Pancreas (tissue), 10 donors: Measurements from ENCODE around the gene VAPB. TPM values are rescaled to one million over a fixed set of nuclear protein-coding genes. Genes with fewer than 3 reads are reported as not detected.

Source experiments
- ATAC-seq, 4 donors: fragments of 200-7000 bp; cut with Tn5 transposase; one replicate each; pipeline versions ENCODE4 v1.8.0 to v1.9.1; 2020; ENCODE audit warnings: mild to moderate bottlenecking in 4 of 4, moderate library complexity in 4 of 4
- DNase-seq, 6 donors: peaks; one replicate each; pipeline ENCODE4 v3.0.0-alpha.2; 2020
- FAIRE-seq: peaks from 2 replicates; lab custom pipeline; 2012; peaks lifted over from hg19 to GRCh38; lab: Jason Lieb, UNC
- H3K27ac ChIP-seq, 4 donors: fragments of 200-600 bp; sonication (generic); 1 replicate in 3 of 4; 2 replicates in 1 of 4; pipeline versions ENCODE4 v1.5.0 to v1.8.0; 2020
- H3K27me3 ChIP-seq, 4 donors: fragments of 200-600 bp; one replicate each; pipeline ENCODE4 v1.8.0; 2021
- H3K36me3 ChIP-seq, 3 donors: fragments of 200-600 bp; sonication (generic) in 1 of 3; one replicate each; pipeline versions ENCODE4 v1.5.0 to v1.8.0; 2020 to 2021
- H3K4me1 ChIP-seq, 3 donors: fragments of 200-600 bp; one replicate each; pipeline ENCODE4 v1.8.0; 2021
- H3K4me3 ChIP-seq, 4 donors: fragments of 200-600 bp; sonication (generic) in 2 of 4; one replicate each; pipeline versions ENCODE4 v1.5.0 to v1.8.0; 2020 to 2021
- H3K9me3 ChIP-seq, 4 donors: fragments of 200-600 bp; one replicate each; pipeline ENCODE4 v1.8.0; 2021
- WGBS, 2 donors: extraction: QIAGEN DNeasy Blood & Tissue Kit; methylation state at CpG; one replicate each; pipeline ENCODE4 v1.1.7; 2013; 5-methylcytosine and 5-hydroxymethylcytosine counted together
- intact Hi-C, 3 donors: fragments of 100-400 bp; cut with DNase I; formaldehyde crosslinking; loops; one replicate each; pipeline versions ENCODE4 v1.11.1 to v1.14.2; 2022
- polyA plus RNA-seq, 2 donors: library from polyadenylated mRNA; stranded (reverse); fragments of 200-250 nt; gene quantifications; one replicate each; pipeline ENCODE4 v1.2.3, GENCODE V29; 2013
- total RNA-seq, 6 donors: library from RNA; stranded (reverse); fragmentation: NEBNext Ultra II Directional in 4 of 6; extraction: Animal tissue kit (Norgen Biotek cat#: 25700) in 4 of 6; gene quantifications; one replicate each; pipeline versions ENCODE4 v1.2.1 to v1.2.4, GENCODE V29; 2021 to 2023
- TF ChIP-seq, protein P1 (sequence below), 4 donors: fragments of 200-600 bp; sonication (generic) in 3 of 4; IDR thresholded peaks; one replicate each; pipeline versions ENCODE4 v1.5.0 to v1.8.0; 2021; ENCODE audit warnings: antibody characterized with exemption in 4 of 4
- donor health status: healthy with polysubstance abuse.
- donor health status: DM: no; HTN: no; CAD: no; lungs with moderate emphysema.
- donor health status: DM: no; HTN: no; CAD: no.
- donor health status: control.
- donor health status: control.
- donor health status: Bipolar disorder and iron deficiency.
- donor health status: DM: yes; HTN: yes; CAD: no.
- donor health status: DM: no; HTN: no; CAD: no.
- donor health status: DM: no; HTN: no; CAD: no.
- donor health status: DM: yes; HTN: yes; CAD: no.

Gene VAPB
- total and polyA plus RNA-seq, 8 donors = 9.6 to 30.3 (median 20.6) TPM

DNA sequence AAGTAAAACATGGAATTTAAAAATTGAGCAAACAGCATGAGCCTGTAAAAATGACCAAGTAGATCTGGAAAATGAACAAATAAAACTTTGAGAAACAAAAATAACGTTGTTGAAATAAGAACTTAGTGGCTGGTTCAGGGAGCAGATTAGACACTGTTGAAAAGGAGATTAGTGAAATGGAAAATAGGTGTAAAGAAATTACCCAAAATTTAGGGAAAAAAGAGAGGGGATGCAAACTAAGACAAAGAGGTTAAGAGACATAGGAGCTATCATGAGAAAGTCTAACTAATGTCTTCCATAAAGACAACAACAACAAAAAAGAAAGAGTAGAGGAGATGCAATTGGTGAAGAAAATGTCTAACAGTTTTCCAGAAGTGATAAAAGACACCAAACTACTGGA lies 97.2 kb downstream of the VAPB start:
- TF ChIP-seq, protein P1, sequence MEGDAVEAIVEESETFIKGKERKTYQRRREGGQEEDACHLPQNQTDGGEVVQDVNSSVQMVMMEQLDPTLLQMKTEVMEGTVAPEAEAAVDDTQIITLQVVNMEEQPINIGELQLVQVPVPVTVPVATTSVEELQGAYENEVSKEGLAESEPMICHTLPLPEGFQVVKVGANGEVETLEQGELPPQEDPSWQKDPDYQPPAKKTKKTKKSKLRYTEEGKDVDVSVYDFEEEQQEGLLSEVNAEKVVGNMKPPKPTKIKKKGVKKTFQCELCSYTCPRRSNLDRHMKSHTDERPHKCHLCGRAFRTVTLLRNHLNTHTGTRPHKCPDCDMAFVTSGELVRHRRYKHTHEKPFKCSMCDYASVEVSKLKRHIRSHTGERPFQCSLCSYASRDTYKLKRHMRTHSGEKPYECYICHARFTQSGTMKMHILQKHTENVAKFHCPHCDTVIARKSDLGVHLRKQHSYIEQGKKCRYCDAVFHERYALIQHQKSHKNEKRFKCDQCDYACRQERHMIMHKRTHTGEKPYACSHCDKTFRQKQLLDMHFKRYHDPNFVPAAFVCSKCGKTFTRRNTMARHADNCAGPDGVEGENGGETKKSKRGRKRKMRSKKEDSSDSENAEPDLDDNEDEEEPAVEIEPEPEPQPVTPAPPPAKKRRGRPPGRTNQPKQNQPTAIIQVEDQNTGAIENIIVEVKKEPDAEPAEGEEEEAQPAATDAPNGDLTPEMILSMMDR (IDR thresholded peaks at IDR 0.05) = no peak
- no peak for ATAC-seq
- Histone ChIP-seq H3K36me3 (no peaks in the 10 kb centered on the region), H3K4me1 (no peaks in the 10 kb centered on the region), H3K4me3 (no peak overlapping the region), H3K27ac (no peak overlapping the region), H3K9me3 (no peaks in the 10 kb centered on the region), H3K27me3 (no peaks in the 10 kb centered on the region)
- no peak for DNase-seq
- WGBS, 2 donors = 21% methylated on average over 1 of the region's 1 CpG
- intact Hi-C loops = no loop called here
- FAIRE-seq = no peak

- DNase-seq (no peak), FAIRE-seq (no peak), ATAC-seq (no peak)
- 72 to 81% methylated on average over 7 of the region's 7 CpGs for WGBS, 2 donors
- intact Hi-C loops = no loop called here
- H3K27ac ChIP-seq = no peak overlapping the region
- TF ChIP-seq, protein P1 (IDR thresholded peaks at IDR 0.05) = no peak
- no peak overlapping the region for H3K4me3 ChIP-seq
- no peaks in the 10 kb centered on the region for H3K36me3 ChIP-seq
- H3K27me3 ChIP-seq = no peaks in the 10 kb centered on the region
- no peaks in the 10 kb centered on the region for H3K4me1 ChIP-seq
- H3K9me3 ChIP-seq = no peaks in the 10 kb centered on the region
Measured at GRCh38 chr20:58492074-58492718, 103.2 kb downstream of the VAPB start.

DNA sequence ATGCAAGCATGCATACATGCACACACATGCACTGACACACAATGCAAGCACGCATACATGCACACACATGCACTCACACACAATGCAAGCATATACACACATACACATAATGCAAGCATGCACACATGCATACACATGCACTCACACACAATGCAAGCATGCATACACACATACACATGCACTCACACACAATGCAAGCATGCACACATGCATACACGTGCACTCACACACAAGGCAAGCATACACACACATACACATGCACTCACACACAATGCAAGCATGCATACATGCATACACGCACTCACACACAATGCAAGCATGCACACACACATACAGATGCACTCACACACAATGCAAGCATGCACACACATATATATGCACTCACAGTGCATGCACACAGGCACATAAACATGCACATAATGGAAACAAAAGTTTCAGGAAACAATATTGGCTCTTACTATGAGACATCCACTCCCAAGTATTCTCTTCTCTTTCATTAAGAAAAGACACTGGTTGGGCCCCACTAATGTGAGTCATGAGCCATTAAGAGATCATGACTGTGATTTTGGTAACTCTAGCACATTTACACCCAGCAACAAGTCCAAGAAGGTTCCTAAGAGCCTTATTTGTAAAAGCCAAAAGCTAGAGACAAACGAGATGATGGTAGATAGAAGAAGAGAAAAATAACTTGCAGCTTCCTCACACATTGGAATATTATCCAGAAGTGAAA lies 103.9 kb downstream of the VAPB start:
- H3K4me1 ChIP-seq = no peaks in the 10 kb centered on the region
- 50 to 67% methylated on average over 4 of the region's 4 CpGs for WGBS, 2 donors
- FAIRE-seq = no peak
- H3K27me3 ChIP-seq = no peaks in the 10 kb centered on the region
- DNase-seq = no peak
- no peaks in the 10 kb centered on the region for H3K9me3 ChIP-seq
- intact Hi-C loops = no loop called here
- H3K36me3 ChIP-seq = no peaks in the 10 kb centered on the region
- no peak overlapping the region for H3K4me3 ChIP-seq
- ATAC-seq = no peak
- no peak overlapping the region for H3K27ac ChIP-seq
- TF ChIP-seq, protein P1 (IDR thresholded peaks at IDR 0.05) = no peak

DNA sequence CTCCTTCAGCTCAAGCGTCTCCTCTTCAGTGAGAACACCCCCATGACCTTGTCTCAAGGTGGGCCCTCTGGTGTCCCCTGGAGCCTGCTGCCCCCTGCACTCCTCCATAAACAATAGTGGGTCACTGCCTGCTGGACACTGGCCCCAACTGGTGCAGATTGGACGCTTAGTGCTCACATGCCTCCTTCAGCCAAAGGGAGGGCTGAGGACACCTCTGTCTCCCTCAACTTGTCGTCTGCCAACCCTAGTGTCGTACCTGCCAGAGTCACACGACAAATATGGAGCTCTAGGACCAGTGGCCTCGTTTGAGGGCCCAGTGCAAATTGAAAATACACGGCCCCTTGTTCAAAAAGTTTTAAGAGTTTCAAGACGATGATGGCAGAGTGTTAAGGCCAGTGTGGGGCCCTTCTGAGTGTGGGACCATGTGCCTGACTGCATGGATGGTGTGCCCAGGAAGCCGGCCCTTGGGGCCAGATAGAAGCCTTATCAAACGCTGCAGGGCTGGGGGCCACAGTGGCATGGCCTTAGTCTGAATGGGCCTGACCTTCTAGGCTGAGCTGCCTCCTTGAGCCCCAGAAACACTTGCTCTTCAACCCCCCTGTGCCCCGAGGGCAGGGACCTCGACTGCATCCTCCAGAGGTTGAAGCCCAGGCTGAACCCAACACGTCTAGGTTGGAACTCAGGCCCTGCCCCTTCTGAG lies 106.0 kb downstream of the VAPB start:
- 69 to 80% methylated on average over 13 of the region's 13 CpGs for WGBS, 2 donors
- no peak overlapping the region for H3K27ac ChIP-seq
- no peak for ATAC-seq
- H3K9me3 ChIP-seq = no peaks in the 10 kb centered on the region
- FAIRE-seq = no peak
- TF ChIP-seq, protein P1 (IDR thresholded peaks at IDR 0.05) = no peak
- intact Hi-C loops = no loop called here
- no peak for DNase-seq
- H3K4me1 ChIP-seq = no peaks in the 10 kb centered on the region
- no peaks in the 10 kb centered on the region for H3K36me3 ChIP-seq
- H3K4me3 ChIP-seq = no peak overlapping the region
- H3K27me3 ChIP-seq = no peaks in the 10 kb centered on the region
